Measurements from ENCODE around the gene CACNA1D. TPM values are rescaled to one million over a fixed set of nuclear protein-coding genes. Genes with fewer than 3 reads are reported as not detected.
"Not testable (repeated sequence)": the region's sequence is repeated elsewhere in the genome, so short reads cannot be mapped to it uniquely, and the experiment has no call there.

Gene CACNA1D
- total and polyA plus RNA-seq, 8 donors = 0.31 to 36.5 (median 12.5) TPM

GRCh38 chr3:53659996-53660395 is 165.6 kb downstream of the CACNA1D start:
- H3K4me3 ChIP-seq = no peak overlapping the region
- peaks cover 0 to 32% (median 18%) of the 10 kb centered on the region in 4 donors for H3K9me3 ChIP-seq
- no peaks in the 10 kb centered on the region for H3K36me3 ChIP-seq
- no peaks in the 10 kb centered on the region for H3K4me1 ChIP-seq
- no peak overlapping the region for H3K27ac ChIP-seq
- DNase-seq = no peak
- H3K27me3 ChIP-seq = no peaks in the 10 kb centered on the region
- 97% methylated on average over 7 of the region's 7 CpGs for WGBS, 5 donors
- no peak for TF ChIP-seq POLR2A (IDR thresholded peaks at IDR 0.05)
- no peak for TF ChIP-seq CTCF (IDR thresholded peaks at IDR 0.05)
- no peak for TF ChIP-seq POLR2AphosphoS5 (IDR thresholded peaks at IDR 0.05)
- no peak for TF ChIP-seq EP300 (IDR thresholded peaks at IDR 0.05)
- intact Hi-C loops (cut with DNase I; ENCODE audit: low total_unique reads) = no loop called here

GRCh38 chr3:53661480-53661879 is 167.1 kb downstream of the CACNA1D start:
- no peak for TF ChIP-seq POLR2A (IDR thresholded peaks at IDR 0.05)
- no peak for TF ChIP-seq EP300 (IDR thresholded peaks at IDR 0.05)
- TF ChIP-seq CTCF (IDR thresholded peaks at IDR 0.05) = no peak
- no peak for TF ChIP-seq POLR2AphosphoS5 (IDR thresholded peaks at IDR 0.05)
- no peak overlapping the region for H3K4me3 ChIP-seq
- WGBS, 5 donors = 66 to 83% (median 78%) methylated on average over 5 of the region's 5 CpGs
- H3K27ac ChIP-seq = no peak overlapping the region
- H3K27me3 ChIP-seq = no peaks in the 10 kb centered on the region
- DNase-seq = no peak
- no peaks in the 10 kb centered on the region for H3K4me1 ChIP-seq
- intact Hi-C loops (cut with DNase I; ENCODE audit: low total_unique reads) = no loop called here
- peaks cover 0 to 32% (median 18%) of the 10 kb centered on the region in 4 donors for H3K9me3 ChIP-seq
- no peaks in the 10 kb centered on the region for H3K36me3 ChIP-seq

GRCh38 chr3:53664812-53665211 is 170.4 kb downstream of the CACNA1D start:
- intact Hi-C loops (cut with DNase I; ENCODE audit: low total_unique reads); H3K27me3 ChIP-seq; H3K4me3 ChIP-seq; H3K4me1 ChIP-seq; H3K27ac ChIP-seq; H3K36me3 ChIP-seq: not testable (repeated sequence)
- peak in 1 of 2 donors; percentile 55 for DNase-seq
- 29 to 63% (median 52%) methylated on average over 4 of the region's 4 CpGs for WGBS, 5 donors
- H3K9me3 ChIP-seq = peaks cover 0 to 32% (median 18%) of the 10 kb centered on the region in 4 donors

GRCh38 chr3:53665608-53666425 is 171.4 kb downstream of the CACNA1D start:
- no peaks in the 10 kb centered on the region for H3K4me1 ChIP-seq
- DNase-seq = no peak
- TF ChIP-seq POLR2A (IDR thresholded peaks at IDR 0.05) (no peak), EP300 (IDR thresholded peaks at IDR 0.05) (no peak), POLR2AphosphoS5 (IDR thresholded peaks at IDR 0.05) (no peak), CTCF (IDR thresholded peaks at IDR 0.05) (no peak)
- peaks cover 0 to 25% (median 15%) of the 10 kb centered on the region in 4 donors for H3K9me3 ChIP-seq
- no peaks in the 10 kb centered on the region for H3K36me3 ChIP-seq
- intact Hi-C loops (cut with DNase I; ENCODE audit: low total_unique reads) = no loop called here
- no peak overlapping the region for H3K27ac ChIP-seq
- 84 to 86% (median 85%) methylated on average over 12 of the region's 12 CpGs for WGBS, 5 donors
- H3K4me3 ChIP-seq = no peak overlapping the region
- no peaks in the 10 kb centered on the region for H3K27me3 ChIP-seq

GRCh38 chr3:53668872-53669271 is 174.5 kb downstream of the CACNA1D start:
- DNase-seq = no peak
- H3K4me3 ChIP-seq = no peak overlapping the region
- WGBS, 5 donors = 43 to 57% (median 48%) methylated on average over 2 of the region's 2 CpGs
- TF ChIP-seq CTCF (IDR thresholded peaks at IDR 0.05) (no peak), POLR2AphosphoS5 (IDR thresholded peaks at IDR 0.05) (no peak), EP300 (IDR thresholded peaks at IDR 0.05) (no peak), POLR2A (IDR thresholded peaks at IDR 0.05) (no peak)
- H3K9me3 ChIP-seq = no peaks in the 10 kb centered on the region
- no peak overlapping the region for H3K27ac ChIP-seq
- no peaks in the 10 kb centered on the region for H3K4me1 ChIP-seq
- intact Hi-C loops (cut with DNase I; ENCODE audit: low total_unique reads) = no loop called here
- no peaks in the 10 kb centered on the region for H3K36me3 ChIP-seq
- no peaks in the 10 kb centered on the region for H3K27me3 ChIP-seq
